HG03469 (cell line): ENCODE results near the gene NUDT2.

ENCODE experiments used
- ATAC-seq: cut with Tn5 transposase; IDR thresholded peaks from one replicate; pipeline ENCODE4 v1.9.1; 2021; ENCODE audit warnings: mild to moderate bottlenecking, moderate library complexity, moderate number of reproducible peaks; ENCODE audit not compliant: unreplicated experiment

Gene NUDT2

DNA sequence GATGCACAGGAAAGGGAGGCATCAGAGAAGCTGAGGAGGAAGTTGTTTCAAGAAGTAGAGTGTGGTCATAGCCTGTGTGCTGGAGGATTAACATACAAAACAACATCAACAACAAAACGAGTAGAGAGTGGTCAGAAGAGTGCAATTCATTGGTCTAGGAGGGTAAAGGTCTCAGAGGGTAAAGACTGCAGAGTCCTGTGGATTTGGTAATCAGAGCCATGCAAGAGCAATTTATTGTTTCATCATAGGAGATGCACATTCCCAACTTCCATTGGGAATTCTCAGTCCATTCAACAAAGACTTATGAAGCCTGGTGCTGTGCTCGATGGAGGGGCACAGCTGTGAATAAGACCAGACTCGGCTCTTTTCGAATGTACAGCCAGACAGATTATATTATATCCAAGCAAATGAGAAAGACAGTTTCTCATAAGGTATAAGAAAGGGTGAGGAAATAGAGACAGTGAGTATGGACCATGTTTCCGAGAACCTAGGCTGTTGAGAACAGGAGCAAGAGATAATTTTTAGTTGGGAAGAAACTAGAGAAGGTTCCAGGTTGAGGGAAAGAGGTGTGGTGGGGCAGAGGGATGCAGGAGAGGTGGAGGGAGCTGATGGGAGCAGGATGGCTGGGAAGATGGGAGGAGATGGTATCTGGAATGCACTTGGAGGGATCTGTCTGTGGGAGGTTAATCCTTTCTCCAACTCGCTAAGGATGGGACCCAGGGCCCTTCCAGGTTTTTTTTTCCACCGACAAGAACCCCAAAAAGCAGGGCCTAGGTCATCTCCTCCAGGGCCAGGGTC is 55.2 kb downstream of the NUDT2 start:
- no peak for ATAC-seq

DNA sequence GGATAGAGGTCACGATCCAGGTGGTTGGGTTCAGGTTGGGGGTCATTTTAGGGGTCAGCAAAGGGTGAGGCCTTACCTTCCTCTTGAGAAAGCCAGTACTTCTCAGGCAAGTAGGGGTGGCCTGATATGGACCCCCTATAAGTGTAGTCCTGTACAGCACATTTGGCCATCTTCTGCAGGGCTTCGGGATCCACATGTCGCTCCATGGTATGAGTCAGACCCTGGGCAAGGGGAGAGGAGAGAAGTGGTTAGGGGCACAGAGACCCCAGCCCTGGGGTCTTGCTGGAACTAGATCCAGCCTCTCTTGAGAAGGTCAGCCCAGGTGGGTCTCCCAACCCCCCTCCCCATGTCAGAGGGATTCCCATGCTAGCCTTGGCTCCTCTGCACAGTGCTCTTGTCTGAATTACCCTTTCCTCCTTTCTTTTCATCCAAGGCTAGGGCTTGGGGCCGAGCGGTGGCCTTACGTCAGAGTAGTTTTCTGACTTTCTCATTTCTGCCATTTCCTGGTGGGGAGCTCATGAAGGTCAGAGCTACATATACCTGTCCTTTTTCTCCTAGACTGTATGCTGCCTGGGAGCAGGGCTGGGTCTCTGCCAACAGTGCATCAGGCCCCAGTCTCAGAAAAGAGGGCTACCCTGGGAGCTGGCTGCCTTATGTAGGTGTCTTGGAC is 56.3 kb downstream of the NUDT2 start:
- no peak for ATAC-seq

DNA sequence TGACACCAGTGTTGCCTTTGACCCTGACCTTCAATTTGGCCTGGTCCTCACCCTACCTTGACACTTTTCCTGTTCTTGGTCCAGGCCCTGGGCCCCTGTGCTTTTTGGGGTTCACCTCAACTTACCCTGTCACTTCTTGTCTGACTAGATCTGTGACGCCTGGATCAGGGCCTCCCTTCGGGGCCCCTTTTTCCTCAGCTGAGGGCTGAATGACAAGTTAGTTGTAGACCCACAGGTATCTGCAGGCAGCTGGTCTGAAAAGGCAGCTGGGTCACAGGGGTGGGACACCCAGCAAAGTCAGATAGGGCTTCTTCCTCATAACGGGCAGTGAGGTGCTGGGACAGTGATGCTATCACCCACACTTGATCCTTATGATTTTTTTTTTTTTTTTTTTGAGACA is 57.3 kb downstream of the NUDT2 start:
- ATAC-seq, result no peak

DNA sequence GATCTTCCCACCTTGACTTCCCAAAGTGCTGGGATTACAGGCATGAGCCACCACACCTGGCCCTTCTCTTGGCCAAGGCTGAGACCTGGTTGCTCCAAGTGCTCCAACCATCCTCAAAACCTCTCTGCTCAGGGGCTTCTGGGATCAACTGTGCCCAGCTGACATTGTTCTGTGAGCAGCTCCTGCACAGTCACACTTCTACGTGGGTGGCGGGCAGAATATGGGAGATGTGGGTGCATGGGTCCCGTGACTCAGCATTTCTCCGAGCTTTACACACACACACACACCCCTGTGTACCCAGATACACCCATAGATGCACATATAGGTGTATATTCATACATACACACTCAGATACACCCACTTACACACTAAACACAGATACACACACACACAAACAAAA is 57.9 kb downstream of the NUDT2 start:
- ATAC-seq, result no peak

DNA sequence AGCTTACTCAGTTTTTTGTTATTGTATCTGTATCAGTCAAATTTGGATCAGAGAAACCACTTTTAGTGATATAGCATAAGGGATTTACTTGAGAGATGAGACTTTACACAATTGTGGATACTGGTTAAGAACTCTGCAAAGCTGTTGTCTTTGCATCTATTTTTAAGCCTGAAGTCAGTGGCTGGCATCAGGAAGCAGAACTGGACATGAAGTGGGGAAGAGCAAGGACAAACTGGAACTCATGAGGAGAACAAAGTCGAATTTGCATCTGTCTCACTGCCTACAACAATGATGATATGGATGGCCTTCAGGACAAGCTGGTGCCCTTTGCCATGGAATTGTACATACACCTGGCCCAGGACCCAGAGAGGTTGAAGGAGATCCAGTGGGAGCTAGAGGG is 63.1 kb downstream of the NUDT2 start:
- ATAC-seq, result no peak
